ENCODE measurements around the gene ABCB10. TPM values are rescaled to one million over a fixed set of nuclear protein-coding genes. Genes with fewer than 3 reads are reported as not detected.
A peak's percentile ranks its signal among the peaks of the same experiment; 100 is the strongest.

Gene ABCB10
- total RNA-seq, 4 donors from 2014 or later, result 14.1 to 21.8 (median 18.1) TPM

DNA sequence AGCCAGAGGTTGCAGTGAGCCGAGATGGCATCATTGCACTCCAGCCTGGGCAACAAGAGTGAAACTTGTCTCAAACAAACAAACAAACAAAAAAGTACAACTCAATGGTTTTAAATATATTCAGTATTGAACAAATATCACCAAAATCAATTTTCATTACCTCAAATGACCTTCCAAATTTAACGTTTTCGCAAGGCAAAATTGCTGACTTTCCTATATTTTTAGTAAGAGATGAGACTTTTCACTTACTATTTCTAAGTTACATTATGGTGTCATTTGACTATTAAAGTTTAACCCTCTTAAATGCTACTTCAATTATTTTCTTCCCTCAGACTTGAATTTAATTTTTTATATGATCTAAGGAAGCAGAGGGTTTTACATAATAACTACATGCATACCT is 23.0 kb upstream of the ABCB10 start:
- H3K27me3 ChIP-seq, result no peaks in the 10 kb centered on the region
- H3K9me3 ChIP-seq, result no peaks in the 10 kb centered on the region
- no peak overlapping the region for H3K4me3 ChIP-seq
- TF ChIP-seq, protein P1, sequence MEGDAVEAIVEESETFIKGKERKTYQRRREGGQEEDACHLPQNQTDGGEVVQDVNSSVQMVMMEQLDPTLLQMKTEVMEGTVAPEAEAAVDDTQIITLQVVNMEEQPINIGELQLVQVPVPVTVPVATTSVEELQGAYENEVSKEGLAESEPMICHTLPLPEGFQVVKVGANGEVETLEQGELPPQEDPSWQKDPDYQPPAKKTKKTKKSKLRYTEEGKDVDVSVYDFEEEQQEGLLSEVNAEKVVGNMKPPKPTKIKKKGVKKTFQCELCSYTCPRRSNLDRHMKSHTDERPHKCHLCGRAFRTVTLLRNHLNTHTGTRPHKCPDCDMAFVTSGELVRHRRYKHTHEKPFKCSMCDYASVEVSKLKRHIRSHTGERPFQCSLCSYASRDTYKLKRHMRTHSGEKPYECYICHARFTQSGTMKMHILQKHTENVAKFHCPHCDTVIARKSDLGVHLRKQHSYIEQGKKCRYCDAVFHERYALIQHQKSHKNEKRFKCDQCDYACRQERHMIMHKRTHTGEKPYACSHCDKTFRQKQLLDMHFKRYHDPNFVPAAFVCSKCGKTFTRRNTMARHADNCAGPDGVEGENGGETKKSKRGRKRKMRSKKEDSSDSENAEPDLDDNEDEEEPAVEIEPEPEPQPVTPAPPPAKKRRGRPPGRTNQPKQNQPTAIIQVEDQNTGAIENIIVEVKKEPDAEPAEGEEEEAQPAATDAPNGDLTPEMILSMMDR (IDR thresholded peaks at IDR 0.05), result no peak
- no peak for TF ChIP-seq POLR2A (IDR thresholded peaks at IDR 0.05)
- WGBS, 2 donors (ENCODE audit: low coverage in 1 of 2), result 84 to 87% methylated on average over 3 of the region's 3 CpGs
- H3K36me3 ChIP-seq, result no peaks in the 10 kb centered on the region
- no peak for ATAC-seq
- peaks cover 3 to 28% (median 16%) of the 10 kb centered on the region in 3 donors for H3K4me1 ChIP-seq
- peak overlapping the region in 2 of 4 donors; percentile 53 to 57 for H3K27ac ChIP-seq

DNA sequence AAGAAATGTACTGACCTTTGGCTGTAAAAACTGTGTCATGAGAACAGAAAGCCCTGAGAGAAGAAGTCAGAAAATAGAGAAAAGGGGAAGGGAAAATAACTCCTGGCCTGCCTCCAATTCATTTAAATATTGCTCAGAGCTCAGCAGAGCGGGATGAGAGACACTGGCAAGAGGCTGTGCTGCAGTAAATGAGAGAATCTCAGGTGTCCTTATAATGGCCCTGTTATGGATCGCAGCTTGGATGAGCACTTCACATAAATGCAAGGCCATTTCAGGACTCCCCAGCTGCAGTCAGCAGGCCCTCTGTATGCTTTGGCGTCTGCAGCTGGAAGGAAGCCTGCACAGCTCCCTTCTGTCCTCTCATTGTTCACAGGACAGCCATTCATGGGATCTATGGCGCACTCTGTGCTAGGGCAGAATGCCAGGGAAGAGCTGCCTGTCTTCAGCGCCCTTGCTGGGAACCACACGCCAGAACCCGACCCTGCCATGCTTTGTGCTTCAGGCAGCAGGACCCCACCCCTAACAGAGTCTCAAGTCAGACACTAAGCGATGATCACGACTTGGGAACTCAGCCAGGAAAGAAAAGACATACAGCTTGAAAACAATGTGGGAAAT is 20.7 kb upstream of the ABCB10 start:
- peaks cover 3 to 28% (median 16%) of the 10 kb centered on the region in 3 donors for H3K4me1 ChIP-seq
- no peaks in the 10 kb centered on the region for H3K9me3 ChIP-seq
- H3K27ac ChIP-seq, result peak overlapping the region in 3 of 4 donors; percentile 35 to 75 (median 71)
- WGBS, 2 donors (ENCODE audit: low coverage in 1 of 2), result 11 to 26% methylated on average over 4 to 6 of the region's 9 CpGs
- peak overlapping the region in 1 of 2 donors; percentile 17 for H3K4me3 ChIP-seq
- TF ChIP-seq EP300 (IDR thresholded peaks at IDR 0.05), result no peak
- no peak for ATAC-seq
- no peaks in the 10 kb centered on the region for H3K27me3 ChIP-seq
- no peaks in the 10 kb centered on the region for H3K36me3 ChIP-seq

DNA sequence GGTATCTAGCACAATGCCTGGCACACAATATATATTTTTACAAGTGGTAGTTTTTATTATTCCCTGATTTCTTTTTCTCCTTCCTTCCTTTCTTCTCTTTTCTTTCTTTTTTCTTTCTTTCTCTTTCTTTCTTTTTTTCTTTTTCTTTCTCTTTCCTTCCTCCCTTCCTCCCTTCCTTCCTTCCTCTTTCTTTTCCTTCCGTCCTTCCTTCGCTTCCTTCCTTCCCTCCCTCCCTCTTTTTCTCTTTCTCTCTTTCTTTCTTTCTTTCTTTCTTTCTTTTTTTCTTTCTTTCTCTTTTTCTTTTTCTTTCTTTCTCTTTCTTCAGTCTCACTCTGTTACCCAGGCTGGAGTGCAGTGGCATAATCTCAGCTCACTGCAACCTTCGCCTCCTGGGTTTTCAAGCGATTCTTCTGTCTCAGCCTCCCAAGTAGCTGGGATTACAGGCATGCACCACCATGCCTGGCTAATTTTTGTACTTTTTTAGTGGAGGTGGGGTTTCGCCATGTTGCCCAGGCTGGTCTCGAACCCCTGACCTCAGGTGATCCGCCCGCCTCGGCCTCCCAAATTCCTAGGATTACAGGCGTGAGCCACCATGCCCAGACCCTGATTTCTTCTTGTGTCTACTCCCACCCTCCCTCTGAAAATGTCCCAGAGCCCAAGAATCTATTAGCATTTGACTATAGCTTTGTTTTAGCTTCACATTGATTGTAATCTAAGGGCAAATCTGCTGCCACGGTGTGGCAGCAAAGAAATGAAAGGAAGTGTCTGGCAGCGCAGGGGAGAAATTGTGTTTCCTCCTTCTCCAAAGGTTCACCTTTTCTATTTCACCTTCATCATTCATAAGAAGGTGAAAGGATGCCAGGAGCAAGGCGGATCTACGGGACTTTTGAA is 19.9 kb upstream of the ABCB10 start:
- Histone ChIP-seq H3K4me3 (peak overlapping the region in 1 of 2 donors; percentile 17), H3K9me3 (no peaks in the 10 kb centered on the region), H3K27ac (peak overlapping the region in 3 of 4 donors; percentile 35 to 75 (median 71)), H3K4me1 (peaks cover 3 to 28% (median 16%) of the 10 kb centered on the region in 3 donors), H3K27me3 (no peaks in the 10 kb centered on the region), H3K36me3 (no peaks in the 10 kb centered on the region)
- ATAC-seq, result no peak
- no peak for TF ChIP-seq EP300 (IDR thresholded peaks at IDR 0.05)
- TF ChIP-seq, protein P1 (IDR thresholded peaks at IDR 0.05), result peak in 1 of 4 experiments; percentile 15
- no peak for TF ChIP-seq POLR2AphosphoS5 (IDR thresholded peaks at IDR 0.05)
- TF ChIP-seq POLR2A (IDR thresholded peaks at IDR 0.05), result no peak
- 59 to 71% methylated on average over 10 to 13 of the region's 14 CpGs for WGBS, 2 donors (ENCODE audit: low coverage in 1 of 2)

DNA sequence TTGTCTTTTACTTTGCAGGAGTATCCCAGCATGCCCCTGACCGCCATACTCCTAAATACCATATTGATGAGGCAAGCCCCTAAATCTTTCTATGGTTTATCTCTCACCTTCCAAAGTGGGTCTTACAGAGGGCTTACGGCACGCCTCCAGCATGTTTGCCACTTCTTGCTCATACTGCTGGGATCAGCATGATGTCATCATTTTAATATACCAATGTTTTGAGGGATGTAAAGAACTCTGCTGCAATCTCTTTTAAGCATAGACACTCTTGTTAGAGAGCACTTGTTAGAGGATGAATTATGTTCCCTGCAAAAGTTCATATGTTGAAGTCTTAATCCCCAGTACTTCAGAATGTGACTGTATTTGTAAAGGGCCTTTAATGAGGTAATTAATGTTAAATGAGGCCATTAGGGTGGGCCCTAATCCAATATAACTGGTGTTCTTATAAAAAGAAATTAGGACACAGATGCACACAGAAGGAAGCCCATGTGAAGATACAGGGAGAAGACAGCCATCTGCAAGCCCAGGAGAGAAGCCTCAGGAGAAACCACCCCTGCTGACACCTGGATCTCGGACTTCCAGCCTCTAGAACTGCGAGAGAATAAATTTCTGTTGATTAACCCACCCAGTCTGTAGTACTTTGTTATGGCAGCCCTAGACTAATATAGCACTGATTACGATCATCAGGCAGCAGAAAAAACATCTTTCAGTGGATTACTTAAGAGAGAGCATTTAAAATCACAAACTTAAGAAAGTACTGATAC is 16.4 kb upstream of the ABCB10 start:
- Histone ChIP-seq H3K27ac (no peak overlapping the region), H3K4me1 (peaks cover 3 to 16% (median 8%) of the 10 kb centered on the region in 3 donors), H3K36me3 (no peaks in the 10 kb centered on the region), H3K4me3 (no peak overlapping the region), H3K27me3 (no peaks in the 10 kb centered on the region), H3K9me3 (no peaks in the 10 kb centered on the region)
- 94 to 95% methylated on average over 5 to 6 of the region's 6 CpGs for WGBS, 2 donors (ENCODE audit: low coverage in 1 of 2)
- ATAC-seq, result no peak
- TF ChIP-seq EP300 (IDR thresholded peaks at IDR 0.05) (no peak), POLR2AphosphoS5 (IDR thresholded peaks at IDR 0.05) (no peak), POLR2A (IDR thresholded peaks at IDR 0.05) (no peak)
- TF ChIP-seq, protein P1 (IDR thresholded peaks at IDR 0.05), result no peak

DNA sequence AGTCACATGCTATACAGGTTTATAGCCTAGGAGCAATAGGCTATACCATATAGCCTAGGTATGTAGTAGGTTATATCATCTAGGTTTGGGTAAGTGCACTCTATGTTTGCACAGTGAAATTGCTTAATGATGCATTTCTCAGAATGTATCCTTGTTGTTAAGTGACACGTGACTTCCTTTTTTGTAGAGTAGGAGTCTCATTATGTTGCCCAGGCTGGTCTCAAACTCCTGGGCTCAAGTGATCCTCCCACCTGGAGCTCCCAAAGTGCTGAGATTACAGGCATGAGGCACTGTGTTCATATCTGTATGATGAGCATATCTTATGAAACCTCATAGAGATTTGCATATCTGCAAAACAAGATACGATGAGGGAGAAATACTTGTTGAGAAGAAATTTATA is 13.8 kb upstream of the ABCB10 start:
- Histone ChIP-seq H3K27ac (no peak overlapping the region), H3K36me3 (no peaks in the 10 kb centered on the region), H3K4me1 (no peaks in the 10 kb centered on the region), H3K27me3 (no peaks in the 10 kb centered on the region), H3K4me3 (no peak overlapping the region), H3K9me3 (no peaks in the 10 kb centered on the region)
- TF ChIP-seq POLR2AphosphoS5 (IDR thresholded peaks at IDR 0.05) (no peak), POLR2A (IDR thresholded peaks at IDR 0.05) (no peak), EP300 (IDR thresholded peaks at IDR 0.05) (no peak)
- TF ChIP-seq, protein P1 (IDR thresholded peaks at IDR 0.05), result no peak
- no peak for ATAC-seq
- WGBS, 2 donors (ENCODE audit: low coverage in 1 of 2), result 90 to 100% methylated on average over 1 to 2 of the region's 2 CpGs

Measured in gastroesophageal sphincter (tissue), 4 donors.